Activated CD8-positive, alpha-beta memory T cell treated with anti-CD3 and anti-CD28 coated beads for 24 hours (primary cell): Measurements from ENCODE around the gene RPRM.
"Not testable (repeated sequence)": the region's sequence is repeated elsewhere in the genome, so short reads cannot be mapped to it uniquely, and the experiment has no call there.

ENCODE experiments used
- DNase-seq: peaks from one replicate; pipeline ENCODE4 v3.0.0-alpha.2; 2020

The RPRM gene

DNA sequence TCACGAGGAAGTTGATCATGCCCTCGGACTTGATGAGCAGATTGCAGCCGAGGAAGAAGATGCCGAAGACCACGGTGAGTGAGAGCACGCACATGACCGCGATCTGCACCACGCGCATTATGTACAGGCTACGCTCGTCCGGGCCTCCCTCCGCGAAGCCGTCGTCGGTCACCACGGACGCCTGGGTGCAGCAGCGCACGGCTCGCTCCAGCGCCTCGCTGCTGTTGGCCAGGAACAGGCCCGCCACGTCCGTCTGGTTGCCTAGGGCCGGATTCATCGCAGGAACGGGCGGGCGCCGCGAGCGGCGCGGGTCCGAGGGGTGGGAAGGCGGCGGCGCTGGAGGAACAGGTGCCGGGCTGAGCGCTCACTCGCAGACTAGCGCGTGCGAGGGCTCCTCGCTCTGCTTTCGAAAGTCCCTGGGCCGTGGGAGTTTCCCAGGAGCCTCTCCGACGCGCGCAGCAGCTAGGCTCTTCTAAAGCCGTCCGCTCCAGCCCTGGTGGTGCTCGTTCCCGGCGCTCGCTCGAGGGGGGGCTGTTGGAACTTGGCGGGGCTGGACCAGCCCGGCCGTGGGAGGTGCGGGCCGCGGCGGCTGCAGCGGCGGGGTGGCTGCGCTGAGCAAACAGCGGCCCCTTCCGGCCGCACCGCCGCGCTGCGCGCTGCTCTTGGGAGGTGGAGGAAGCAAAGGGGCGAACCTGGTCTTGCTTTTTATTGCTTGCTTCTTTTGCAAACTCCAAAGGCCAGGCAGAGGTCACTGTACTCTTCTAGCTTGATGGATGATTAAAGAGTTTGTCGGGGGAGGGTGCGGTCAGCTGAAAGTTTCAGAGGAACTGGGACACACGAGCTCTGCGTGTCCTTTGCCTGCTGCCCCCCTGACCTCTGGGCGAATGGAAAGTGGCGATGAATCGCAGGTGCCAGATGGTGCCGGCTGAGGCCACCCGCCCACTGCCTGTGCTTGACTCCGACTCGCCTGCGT is at the start of gene RPRM:
TSS of gene RPRM (minus strand) at position 474 of the 973 bp plus-strand sequence. CDS start at position 277, 197 bp downstream.
- peak; percentile 81 for DNase-seq

DNA sequence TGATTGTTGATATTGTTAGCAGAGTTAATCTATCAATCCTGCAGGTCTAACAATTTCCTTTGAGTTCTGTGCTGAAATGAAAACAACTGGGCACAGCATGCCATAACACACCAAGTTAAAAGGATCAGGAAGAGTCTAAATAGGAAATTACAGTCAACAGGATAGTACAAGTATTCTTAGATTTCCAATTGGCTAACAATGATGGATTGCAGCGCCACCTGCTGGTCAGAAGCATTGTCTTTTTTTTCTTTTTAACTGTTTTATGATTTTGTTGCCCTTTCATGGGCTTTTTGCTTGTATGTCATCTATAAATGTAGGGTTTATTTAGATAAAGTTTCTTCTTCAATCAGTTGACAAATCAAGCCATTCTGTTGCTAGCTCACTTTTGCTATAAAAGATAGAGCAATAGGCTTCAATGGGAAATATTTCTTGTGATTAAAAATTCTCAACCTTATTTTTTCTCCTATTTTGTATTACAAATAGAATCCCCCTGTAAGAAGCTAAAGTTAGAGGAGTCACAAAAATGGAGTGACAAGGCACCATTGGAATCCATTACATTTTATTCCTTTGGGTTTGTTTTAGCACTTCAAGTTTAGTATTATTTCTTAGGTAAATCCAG is 40.8 kb upstream of the RPRM start:
- DNase-seq, result peak; percentile 76

DNA sequence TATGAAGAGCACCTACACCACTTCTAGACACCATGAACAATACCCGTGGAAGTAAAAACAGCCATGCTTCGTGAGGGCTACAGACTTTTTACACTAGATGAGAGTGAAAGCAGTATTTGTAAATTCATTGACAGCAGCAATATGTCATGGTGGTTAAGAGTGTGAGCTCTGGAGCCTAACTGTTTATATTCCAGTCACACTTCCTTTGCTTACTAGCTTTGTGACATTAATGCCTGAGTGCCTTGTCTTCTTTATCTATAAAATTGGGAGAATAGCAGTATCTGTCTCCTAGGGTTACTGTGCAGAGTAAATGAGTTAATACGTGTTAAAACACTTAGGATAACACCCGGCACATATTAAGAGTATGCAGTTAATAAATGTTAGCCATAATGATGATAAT is 33.8 kb upstream of the RPRM start:
- DNase-seq, result no peak

GRCh38 chr2:153510996-153511395 is 32.4 kb upstream of the RPRM start:
- no peak for DNase-seq

DNA sequence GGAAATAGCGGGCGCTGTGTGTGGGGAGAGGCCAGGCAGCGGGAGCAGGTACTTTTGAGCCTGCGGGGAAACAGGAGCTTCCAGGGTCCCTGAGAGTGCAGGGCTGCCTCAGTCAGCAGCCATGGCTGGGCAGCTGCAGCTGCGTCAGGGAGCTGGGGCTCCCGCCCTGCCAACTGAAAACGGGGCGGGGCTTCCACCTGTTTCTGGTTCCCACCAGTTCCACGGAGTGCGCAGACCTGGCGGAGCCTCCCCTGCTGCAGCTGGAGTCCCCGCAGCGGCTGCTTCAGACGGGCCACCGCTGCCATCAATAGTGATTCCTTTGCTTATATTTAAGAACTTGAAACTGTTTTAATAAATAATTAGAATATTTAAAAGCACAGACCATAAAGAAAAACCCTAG is 30.6 kb upstream of the RPRM start:
- no peak for DNase-seq

GRCh38 chr2:153506499-153506898 is 27.9 kb upstream of the RPRM start:
- DNase-seq, result not testable (repeated sequence)

DNA sequence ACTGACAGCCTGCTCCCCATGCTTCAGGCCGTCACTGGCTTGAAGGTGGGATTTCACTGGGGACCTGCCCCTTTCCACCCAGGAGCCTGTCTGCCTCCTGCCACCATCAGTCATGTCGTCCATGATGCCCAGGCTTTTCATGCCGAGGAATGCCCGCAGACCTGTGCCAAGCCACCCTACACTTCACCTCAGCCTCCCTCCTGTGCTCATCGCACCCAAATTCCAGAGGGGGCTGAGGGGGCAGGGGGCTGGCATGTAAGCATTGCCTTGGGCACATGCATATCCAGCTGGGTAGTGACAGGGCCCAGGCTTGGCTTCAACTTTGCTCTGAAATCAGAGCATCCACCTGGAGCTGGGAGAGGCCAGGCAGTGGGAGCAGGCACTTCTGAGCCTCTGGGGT is 20.9 kb upstream of the RPRM start:
- DNase-seq, result no peak

GRCh38 chr2:153497938-153498629 is 19.5 kb upstream of the RPRM start:
- no peak for DNase-seq

- DNase-seq, result no peak
Observed at GRCh38 chr2:153495725-153496124, 17.2 kb upstream of the RPRM start.

DNA sequence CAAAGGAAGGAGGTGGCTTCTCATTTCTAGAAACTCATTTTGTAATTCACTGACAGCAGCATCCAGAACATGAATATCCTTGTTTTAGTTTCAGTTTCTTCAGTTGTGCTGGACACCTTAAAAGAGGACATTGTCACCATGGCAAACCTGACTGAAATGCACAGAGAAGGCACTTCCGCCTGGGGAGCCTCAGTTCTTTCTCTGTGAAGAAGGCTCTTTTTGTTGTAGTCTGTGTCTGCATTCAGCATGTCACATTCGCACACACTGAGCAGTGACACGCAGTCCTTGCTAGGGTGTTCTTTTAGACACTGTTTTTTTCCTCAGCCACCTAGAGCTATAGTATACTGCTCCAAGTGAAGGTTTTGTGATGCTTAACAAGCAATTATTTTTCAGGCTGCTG is 9.5 kb upstream of the RPRM start:
- no peak for DNase-seq

- no peak for DNase-seq
Observed at GRCh38 chr2:153487448-153487847, 8.9 kb upstream of the RPRM start.

DNA sequence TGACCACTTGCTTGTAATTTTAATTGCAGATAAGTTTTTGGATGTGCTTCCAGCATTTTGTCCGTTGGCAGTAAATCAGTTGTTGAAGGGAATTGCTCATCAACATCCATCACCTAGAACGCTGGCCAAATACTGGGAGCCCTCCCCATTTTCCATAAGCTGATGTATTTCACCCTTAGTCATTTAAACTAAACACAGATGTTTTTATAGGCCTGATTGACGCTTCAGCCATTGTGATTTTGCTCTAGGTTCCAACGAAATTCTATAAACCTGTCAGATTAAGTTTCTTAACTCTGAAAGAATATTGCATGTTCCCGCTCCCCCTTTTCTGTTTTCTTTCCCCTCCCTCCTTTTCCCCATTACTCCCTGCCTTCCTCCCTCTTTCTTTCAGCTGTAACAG is 1.0 kb upstream of the RPRM start:
- no peak for DNase-seq

DNA sequence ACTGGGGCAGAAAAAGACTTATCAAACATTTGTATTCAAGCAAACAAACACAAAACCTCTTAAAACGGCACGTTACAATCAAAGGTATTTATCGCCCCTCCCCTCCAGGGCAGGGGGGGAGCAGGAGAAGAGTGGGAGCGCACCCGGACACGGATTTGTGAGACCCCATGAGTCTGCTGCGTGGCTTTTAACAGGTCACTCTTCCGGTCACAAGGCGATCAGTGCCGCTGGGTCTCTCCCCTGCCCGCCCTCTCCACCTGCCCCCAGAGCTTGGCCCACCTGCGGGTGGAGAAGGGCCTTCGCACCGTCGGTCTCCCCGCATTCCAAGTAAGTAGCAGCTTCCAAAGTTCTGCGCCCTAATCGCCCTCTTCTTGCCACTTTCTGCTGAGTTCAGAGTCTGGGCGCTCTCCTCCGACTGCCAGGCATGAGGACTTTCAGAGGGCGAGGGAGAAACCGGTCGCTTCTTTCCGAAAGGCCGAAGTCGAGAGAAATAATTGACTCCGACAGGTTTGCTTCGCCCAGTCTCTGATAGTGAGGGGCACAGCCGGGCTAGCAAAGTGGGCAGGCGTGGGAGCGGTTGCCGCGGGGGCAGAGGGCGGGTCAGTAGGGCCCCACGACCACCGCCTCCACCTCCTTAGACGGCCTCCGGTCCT is 800 bp downstream of the RPRM start:
- DNase-seq, result peak; percentile 57

DNA sequence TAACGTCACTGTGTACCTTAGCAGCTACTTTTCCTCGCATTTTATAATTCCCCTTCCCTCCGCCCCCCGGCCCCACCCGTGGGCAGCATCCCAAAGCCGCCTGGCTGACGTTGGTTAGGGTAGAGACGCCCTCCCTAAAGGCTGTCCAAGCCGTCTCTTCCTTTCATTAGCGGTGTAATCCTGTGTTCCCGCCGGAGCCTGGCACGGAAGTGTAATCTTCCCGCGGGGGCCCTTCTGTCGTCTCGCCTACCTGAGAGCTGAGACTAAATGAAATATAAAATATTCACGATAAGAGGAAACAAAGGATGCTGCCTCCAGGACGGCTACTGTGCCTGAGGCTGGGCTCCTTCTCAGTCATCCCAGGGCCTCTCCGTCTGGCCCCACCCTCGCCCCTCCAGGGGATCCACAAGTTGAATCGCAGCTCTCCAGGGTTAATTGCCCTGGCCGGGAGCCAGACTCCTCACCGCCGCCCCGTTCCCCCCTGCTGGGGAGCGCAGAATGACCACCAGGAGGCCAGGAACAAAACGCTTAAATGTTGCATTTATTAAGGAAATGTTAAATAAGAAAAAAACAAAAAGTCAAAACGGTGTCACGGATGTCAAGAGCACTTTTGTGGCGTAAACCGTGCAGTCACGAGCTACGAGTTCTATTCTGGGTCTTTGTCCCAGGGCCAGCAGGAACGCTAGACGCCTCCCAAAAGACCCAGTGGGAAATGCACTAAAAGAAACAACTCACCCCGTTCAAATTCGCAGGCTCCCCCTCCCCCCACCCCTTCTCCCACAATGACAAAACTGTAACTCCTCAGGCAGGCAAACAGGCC is 1.5 kb downstream of the RPRM start:
- no peak for DNase-seq

- DNase-seq, result no peak
Observed at GRCh38 chr2:153476491-153476815, 2.1 kb downstream of the RPRM start.

DNA sequence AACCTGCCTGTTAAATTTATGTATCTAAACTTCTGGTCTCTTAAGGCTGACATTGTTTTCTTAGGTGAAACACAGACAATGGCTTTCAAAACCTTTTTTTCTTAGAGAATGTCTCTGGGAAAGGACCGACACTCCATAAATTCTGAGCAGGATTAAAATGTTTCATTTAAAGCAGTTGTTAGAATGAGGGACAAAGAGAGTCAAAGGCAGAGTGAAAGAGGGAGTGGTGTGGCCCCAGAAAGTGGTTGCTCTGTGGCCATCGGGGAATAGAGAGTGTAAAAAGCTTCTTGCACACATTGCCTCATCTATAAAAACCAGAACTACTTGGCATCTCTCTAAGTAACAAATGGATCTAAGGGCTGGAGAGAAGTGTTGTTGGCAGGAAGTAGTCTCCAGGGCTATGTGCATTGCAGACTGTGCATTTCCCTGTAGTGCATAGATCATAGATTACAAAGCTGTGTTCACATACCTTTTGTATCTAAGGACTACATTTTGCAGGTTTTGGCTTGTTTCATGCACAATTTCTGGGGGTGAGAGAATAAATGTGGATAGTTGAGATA is 3.6 kb downstream of the RPRM start:
- DNase-seq, result no peak

GRCh38 chr2:153474407-153474806 is 4.2 kb downstream of the RPRM start:
- no peak for DNase-seq

GRCh38 chr2:153470867-153471266 is 7.7 kb downstream of the RPRM start:
- no peak for DNase-seq

- DNase-seq, result no peak
Observed at GRCh38 chr2:153464395-153464794, 14.2 kb downstream of the RPRM start.

GRCh38 chr2:153462338-153462859 is 16.2 kb downstream of the RPRM start:
- DNase-seq, result no peak

GRCh38 chr2:153461453-153461852 is 17.1 kb downstream of the RPRM start:
- no peak for DNase-seq

DNA sequence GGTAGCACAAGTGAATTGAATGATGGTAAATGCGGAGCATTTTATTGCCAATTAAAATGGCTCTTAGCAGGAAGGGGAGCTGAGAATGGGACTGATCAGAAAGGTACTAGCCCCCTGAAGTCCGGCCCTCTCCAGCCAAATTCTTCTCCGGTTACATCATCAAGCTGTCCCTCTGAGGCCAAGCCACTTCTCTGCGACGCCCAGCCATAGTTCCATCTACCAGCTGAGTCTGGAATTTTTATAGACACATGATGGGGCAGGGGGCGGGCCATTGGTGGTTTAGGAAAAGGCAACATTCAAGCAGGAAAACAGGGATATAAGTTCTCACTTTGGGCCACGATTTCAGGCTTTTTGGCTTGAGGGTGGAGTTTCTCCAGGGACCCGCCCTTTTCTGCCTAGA is 22.7 kb downstream of the RPRM start:
- no peak for DNase-seq
